Activated CD8-positive, alpha-beta T cell treated with anti-CD3 and anti-CD28 coated beads for 36 hours (primary cell): Measurements from ENCODE around the gene ZNF608. TPM values are rescaled to one million over a fixed set of nuclear protein-coding genes. Genes with fewer than 3 reads are reported as not detected.

Experiments
- ATAC-seq: fragments of 200-7000 bp; cut with Tn5 transposase; one replicate; pipeline ENCODE4 v1.10.0; 2021; ENCODE audit warnings: mild to moderate bottlenecking, moderate library complexity
- CTCF ChIA-PET: fragments of 350-600 bp; sonication (Branson Sonifier 250); formaldehyde crosslinking; loops from one replicate; lab custom pipeline; 2021; ENCODE audit warnings: antibody characterized with exemption; lab: Charles Lee
- POLR2A ChIA-PET: fragments of 350-600 bp; sonication (Branson Sonifier 250); formaldehyde crosslinking; loops from one replicate; lab custom pipeline; 2021; ENCODE audit warnings: antibody characterized with exemption; lab: Charles Lee
- DNase-seq: peaks from one replicate; pipeline ENCODE4 v3.0.0-alpha.2; 2020
- H3K27ac Mint-ChIP-seq: one replicate; pipeline ENCODE4 v1.8.0; 2021; ENCODE audit warnings: mild to moderate bottlenecking, mixed read lengths
- H3K27me3 Mint-ChIP-seq: one replicate; pipeline ENCODE4 v1.8.0; 2021; ENCODE audit warnings: mixed read lengths
- H3K36me3 Mint-ChIP-seq: one replicate; pipeline ENCODE4 v1.8.0; 2021; ENCODE audit warnings: low read depth, mixed read lengths
- H3K4me1 Mint-ChIP-seq: one replicate; pipeline ENCODE4 v1.8.0; 2021; ENCODE audit warnings: low read depth, mixed read lengths
- H3K4me3 Mint-ChIP-seq: one replicate; pipeline ENCODE4 v1.8.0; 2021; ENCODE audit warnings: mild to moderate bottlenecking, moderate library complexity, mixed read lengths
- H3K9me3 Mint-ChIP-seq: one replicate; pipeline ENCODE4 v1.8.0; 2021; ENCODE audit warnings: mixed read lengths
- intact Hi-C: fragments of 100-400 bp; cut with micrococcal nuclease; formaldehyde crosslinking; loops from one replicate; pipeline ENCODE4 v1.10.0; 2022
- total RNA-seq, 2 experiments: library from RNA; stranded (reverse); gene quantifications; one replicate each; pipeline ENCODE4 v1.2.3, GENCODE V29; 2021
- TF ChIP-seq, protein P1 (sequence below): fragments of 200-600 bp; IDR thresholded peaks from one replicate; pipeline ENCODE4 v1.8.0; 2022; ENCODE audit warnings: antibody characterized with exemption, mild to moderate bottlenecking

ZNF608 gene
- total RNA-seq, 2 experiments from 2014 or later: not detected

DNA sequence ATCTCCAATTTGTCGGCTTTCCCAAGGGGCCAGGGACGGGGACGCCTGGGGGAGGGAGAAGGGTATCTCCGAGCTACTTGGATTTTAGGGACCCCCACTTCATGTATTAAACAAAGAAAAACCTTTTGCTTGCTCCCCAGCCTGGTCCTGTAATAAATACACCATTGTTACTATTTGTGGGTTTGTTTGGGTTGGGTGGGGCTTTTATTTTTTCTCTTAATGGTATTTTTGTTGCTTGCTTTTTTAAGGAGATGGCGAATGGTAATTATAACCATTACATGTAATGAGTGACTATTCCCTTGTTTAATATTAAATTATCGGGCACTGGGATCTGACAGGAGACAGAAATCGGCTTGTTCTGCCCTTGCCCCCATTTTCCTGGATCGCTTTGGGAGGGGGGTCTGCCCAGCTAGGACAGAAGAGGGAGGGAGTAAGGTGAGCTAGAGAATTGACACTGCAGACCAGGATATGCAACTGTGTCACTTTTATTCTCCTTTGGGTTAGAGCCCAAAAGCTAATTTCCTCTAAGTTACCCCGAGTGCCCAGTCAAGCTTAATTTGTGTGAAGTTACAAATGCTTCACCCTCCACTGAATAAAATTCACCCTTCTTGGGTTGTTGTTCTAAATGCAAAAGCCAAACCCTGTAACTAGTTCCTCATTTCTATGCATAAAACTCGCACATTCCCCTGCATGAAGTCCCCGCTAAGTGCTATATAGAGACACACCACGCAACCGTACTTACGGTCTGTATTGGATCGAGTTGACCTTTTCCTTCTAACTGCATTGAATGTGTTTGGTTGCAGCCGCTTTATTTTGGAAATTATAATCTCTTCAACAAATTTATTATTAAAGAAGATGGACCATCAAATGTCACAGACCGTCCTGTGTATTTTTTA is 1.6 kb upstream of the ZNF608 start:
- Mint-ChIP-seq H3K36me3 (no peaks in the 10 kb centered on the region), H3K4me3 (no peak overlapping the region), H3K4me1 (peaks cover 30% of the 10 kb centered on the region), H3K27me3 (peaks cover 33% of the 10 kb centered on the region), H3K9me3 (peaks cover 2% of the 10 kb centered on the region), H3K27ac (no peak overlapping the region)
- TF ChIP-seq, protein P1, sequence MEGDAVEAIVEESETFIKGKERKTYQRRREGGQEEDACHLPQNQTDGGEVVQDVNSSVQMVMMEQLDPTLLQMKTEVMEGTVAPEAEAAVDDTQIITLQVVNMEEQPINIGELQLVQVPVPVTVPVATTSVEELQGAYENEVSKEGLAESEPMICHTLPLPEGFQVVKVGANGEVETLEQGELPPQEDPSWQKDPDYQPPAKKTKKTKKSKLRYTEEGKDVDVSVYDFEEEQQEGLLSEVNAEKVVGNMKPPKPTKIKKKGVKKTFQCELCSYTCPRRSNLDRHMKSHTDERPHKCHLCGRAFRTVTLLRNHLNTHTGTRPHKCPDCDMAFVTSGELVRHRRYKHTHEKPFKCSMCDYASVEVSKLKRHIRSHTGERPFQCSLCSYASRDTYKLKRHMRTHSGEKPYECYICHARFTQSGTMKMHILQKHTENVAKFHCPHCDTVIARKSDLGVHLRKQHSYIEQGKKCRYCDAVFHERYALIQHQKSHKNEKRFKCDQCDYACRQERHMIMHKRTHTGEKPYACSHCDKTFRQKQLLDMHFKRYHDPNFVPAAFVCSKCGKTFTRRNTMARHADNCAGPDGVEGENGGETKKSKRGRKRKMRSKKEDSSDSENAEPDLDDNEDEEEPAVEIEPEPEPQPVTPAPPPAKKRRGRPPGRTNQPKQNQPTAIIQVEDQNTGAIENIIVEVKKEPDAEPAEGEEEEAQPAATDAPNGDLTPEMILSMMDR: no peak
- DNase-seq (no peak), ATAC-seq (no peak)
- ChIA-PET POLR2A (interaction anchor here (0.7 kb wide), 1 partner anchor 400 kb away, joined by 3 read pairs; no protein-coding TSS in a partner anchor), CTCF (no interaction called here)
- intact Hi-C loops: no loop called here

DNA sequence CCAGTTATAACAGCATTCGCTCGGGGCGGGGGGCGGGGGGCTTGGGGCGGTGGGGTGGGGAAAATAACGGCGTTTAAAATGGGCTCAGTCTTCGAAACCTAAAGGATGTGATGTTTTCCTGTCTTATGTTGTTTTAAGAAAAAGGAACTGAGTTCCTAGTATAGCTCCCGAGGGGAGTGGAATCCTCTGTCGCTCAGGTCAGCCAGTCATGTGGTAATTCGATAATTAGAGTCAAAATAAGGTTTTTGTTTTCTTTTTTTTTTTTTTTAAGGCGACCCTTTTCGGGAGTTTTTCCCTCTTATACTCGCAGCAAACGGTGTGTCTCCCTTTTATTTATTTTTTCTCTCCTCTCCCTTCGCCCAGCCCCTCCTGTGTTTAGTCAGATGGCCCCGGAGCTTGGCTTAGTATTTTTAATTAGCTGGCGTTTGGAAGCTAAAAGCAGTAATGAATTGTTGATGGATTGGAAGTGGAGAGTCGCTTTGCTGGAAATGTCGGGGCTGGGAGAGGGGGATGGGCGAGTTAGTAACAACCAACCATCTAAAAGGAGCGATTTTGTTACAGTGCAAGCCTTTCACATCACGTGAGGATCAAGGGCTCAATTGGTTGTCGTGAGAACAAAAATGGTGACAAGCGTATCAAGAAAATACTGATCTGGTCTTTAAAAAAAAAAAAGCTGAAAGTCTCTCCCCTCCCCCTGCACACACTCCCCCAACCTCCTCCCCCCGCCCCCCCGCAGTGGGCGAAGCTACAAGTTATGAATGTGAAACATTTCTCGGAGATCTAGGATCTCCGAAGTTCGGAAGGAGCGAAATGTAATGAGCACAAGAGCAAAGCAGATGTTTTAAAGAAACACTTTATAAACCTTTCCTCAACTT is 714 bp upstream of the ZNF608 start:
- peak overlapping the region; percentile 52 for H3K4me3 Mint-ChIP-seq
- ATAC-seq (no peak), DNase-seq (peak; percentile 12)
- ChIA-PET CTCF (no interaction called here), POLR2A (interaction anchor here (0.7 kb wide), 1 partner anchor 401 kb away, joined by 3 read pairs; no protein-coding TSS in a partner anchor)
- H3K27ac Mint-ChIP-seq: no peak overlapping the region
- intact Hi-C loops: no loop called here
- TF ChIP-seq, protein P1: no peak
- no peaks in the 10 kb centered on the region for H3K36me3 Mint-ChIP-seq
- H3K4me1 Mint-ChIP-seq: peaks cover 30% of the 10 kb centered on the region
- H3K27me3 Mint-ChIP-seq: peaks cover 33% of the 10 kb centered on the region
- peaks cover 2% of the 10 kb centered on the region for H3K9me3 Mint-ChIP-seq

DNA sequence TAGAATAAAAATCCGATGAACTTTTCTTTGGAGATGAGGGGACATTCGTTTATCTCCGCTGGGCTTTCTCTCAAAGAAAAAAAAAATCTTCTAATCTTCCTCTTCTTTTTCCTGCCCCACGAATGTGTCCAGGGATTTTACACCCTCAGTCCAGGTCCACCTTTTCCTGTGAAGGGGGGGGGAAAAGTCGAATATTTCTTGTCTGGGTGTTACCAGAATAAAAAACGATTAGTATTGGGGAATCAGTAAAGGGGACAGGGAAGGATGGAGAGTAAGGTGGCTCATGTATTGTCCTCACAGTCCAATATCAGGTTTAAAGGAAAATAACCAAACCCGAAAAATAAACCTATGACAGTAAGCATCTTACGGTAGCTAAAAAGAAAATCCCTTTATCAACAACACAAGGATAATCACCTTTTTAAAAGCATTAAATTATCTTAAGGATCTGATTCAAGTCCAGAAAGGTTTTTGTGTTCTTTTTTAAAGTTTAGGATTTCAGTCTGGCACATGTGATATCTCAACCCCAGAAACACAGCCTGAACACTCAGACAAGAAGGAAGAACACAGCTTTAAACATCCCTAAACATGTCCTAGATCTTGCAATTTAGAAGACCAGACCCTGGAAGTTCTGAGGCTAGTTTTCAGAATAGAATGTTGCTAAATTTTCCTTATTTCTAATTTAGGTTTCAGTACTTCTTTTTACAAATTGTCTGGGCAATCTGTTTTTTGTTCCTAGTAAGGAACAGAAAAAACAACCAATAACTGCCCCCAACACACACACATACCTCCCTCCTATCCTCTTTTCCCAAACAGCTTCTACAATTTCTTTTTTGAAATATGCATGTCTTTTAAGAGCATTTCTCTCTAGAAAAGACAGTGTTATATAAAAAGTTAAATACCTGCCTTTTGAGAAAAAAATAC is 1.2 kb downstream of the ZNF608 start:
- Mint-ChIP-seq H3K9me3 (no peaks in the 10 kb centered on the region), H3K27me3 (peaks cover 33% of the 10 kb centered on the region), H3K36me3 (no peaks in the 10 kb centered on the region), H3K27ac (no peak overlapping the region), H3K4me1 (peaks cover 30% of the 10 kb centered on the region), H3K4me3 (no peak overlapping the region)
- DNase-seq (no peak), ATAC-seq (no peak)
- CTCF ChIA-PET: interaction anchor here (0.6 kb wide), 1 partner anchor 16 kb away, joined by 3 read pairs; no protein-coding TSS in a partner anchor
- POLR2A ChIA-PET: interaction anchor here (0.6 kb wide), 1 partner anchor 1653 kb away, joined by 3 read pairs; no protein-coding TSS in a partner anchor
- TF ChIP-seq, protein P1: no peak
- intact Hi-C loops: no loop called here

DNA sequence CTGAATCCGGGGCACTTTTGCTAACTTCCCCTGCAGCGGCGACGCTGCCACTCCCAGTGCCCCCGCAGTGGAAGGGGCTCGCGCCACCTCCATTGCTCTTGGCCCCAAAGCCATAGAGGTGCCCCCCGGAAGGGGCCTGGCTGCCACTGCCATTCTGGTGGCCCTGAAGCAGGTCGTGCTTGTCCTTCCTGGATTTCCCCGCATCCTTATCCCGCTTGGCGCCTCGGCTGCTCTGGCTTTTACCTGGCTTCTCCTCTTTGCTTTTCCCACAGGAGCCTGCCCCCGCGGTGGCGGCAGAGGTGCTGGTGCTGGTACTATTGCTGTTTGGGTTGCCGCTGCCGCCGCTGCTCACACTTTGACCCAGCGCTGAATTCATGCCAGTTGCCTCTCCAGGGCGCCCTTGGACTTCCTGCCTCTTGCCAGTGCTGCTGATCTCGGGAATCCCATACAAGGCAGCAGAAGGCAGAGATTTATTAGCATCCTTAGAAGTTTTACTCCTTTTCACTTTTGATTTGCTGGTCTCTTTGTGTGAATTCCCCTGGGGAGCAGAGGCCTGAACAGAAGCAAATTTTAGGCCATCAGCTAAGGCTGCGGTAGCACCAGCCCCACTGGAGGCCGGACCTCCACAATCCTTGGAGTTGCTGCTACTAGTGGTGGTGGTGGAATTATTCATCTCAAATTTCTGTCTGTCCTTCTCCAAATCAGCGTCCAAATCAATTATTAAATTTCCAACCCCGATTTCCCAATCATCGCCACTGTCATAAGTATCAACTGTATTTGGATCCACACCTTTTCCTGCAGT is 2.1 kb downstream of the ZNF608 start:
- POLR2A ChIA-PET: interaction anchor here (0.6 kb wide), 1 partner anchor 1652 kb away, joined by 3 read pairs; no protein-coding TSS in a partner anchor
- DNase-seq (no peak), ATAC-seq (no peak)
- TF ChIP-seq, protein P1: no peak
- Mint-ChIP-seq H3K9me3 (no peaks in the 10 kb centered on the region), H3K27ac (no peak overlapping the region), H3K27me3 (peaks cover 37% of the 10 kb centered on the region), H3K36me3 (no peaks in the 10 kb centered on the region), H3K4me3 (no peak overlapping the region), H3K4me1 (peaks cover 30% of the 10 kb centered on the region)
- CTCF ChIA-PET: no interaction called here
- intact Hi-C loops: no loop called here
